ENCODE results near the gene PPP2R1A.
"Not testable (repeated sequence)": the region's sequence is repeated elsewhere in the genome, so short reads cannot be mapped to it uniquely, and the experiment has no call there.

PPP2R1A gene

DNA sequence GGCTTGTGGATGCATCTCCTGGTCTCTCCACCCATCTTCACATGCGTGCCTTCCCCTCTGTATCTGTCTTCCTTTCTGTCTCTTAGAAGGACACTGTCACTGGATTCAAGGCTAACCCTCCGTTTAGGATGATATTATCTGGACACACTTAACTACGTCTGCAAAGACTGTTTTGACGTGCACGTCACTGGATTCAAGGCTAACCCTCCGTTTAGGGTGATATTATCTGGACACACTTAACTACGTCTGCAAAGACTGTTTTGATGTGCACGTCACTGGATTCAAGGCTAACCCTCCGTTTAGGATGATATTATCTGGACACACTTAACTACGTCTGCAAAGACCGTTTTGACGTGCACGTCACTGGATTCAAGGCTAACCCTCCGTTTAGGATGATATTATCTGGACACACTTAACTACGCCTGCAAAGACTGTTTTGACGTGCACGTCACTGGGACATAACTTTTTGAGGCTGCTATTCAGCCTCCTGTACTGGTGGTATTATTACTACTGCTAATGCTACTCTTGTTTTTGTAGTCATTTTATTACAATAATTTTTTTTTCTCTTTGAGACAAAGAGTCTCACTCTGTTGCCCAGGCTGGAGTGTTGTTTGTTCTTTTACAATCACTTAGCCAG lies 11.0 kb downstream of the PPP2R1A start:
- DNase-seq (ENCODE audit: low read depth in 2 of 2), result not testable (repeated sequence)

- no peak for DNase-seq (ENCODE audit: low read depth in 2 of 2)
Measured at GRCh38 chr19:52206481-52206880, 16.6 kb downstream of the PPP2R1A start.

GRCh38 chr19:52211203-52211602 lies 21.4 kb downstream of the PPP2R1A start:
- no peak for DNase-seq (ENCODE audit: low read depth in 2 of 2)

GRCh38 chr19:52211926-52212571 lies 22.2 kb downstream of the PPP2R1A start:
- DNase-seq (ENCODE audit: low read depth in 2 of 2), result no peak

DNA sequence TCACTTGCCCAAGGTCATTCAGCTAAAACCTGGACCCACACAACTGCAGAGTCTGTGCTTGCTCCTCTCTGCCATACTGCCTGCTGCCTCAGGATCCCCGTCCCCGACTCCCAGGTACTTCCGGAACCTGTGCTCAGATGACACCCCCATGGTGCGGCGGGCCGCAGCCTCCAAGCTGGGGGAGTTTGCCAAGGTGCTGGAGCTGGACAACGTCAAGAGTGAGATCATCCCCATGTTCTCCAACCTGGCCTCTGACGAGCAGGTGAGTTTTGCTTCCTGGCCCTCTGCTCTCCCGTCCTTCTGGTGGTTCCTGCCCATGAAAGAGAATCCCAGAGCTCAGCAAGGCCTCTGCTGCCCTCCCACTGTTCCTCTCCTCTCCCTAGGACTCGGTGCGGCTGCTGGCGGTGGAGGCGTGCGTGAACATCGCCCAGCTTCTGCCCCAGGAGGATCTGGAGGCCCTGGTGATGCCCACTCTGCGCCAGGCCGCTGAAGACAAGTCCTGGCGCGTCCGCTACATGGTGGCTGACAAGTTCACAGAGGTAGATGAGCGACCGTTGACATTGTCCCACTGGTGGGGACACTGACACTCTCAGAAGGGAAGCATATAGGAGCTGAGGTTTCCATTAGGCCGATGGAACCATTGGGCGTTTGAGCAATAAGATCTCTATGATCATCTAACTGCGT lies 22.9 kb downstream of the PPP2R1A start:
- no peak for DNase-seq (ENCODE audit: low read depth in 2 of 2)

- DNase-seq (ENCODE audit: low read depth in 2 of 2), result no peak
Measured at GRCh38 chr19:52214241-52214640, 24.4 kb downstream of the PPP2R1A start.

DNA sequence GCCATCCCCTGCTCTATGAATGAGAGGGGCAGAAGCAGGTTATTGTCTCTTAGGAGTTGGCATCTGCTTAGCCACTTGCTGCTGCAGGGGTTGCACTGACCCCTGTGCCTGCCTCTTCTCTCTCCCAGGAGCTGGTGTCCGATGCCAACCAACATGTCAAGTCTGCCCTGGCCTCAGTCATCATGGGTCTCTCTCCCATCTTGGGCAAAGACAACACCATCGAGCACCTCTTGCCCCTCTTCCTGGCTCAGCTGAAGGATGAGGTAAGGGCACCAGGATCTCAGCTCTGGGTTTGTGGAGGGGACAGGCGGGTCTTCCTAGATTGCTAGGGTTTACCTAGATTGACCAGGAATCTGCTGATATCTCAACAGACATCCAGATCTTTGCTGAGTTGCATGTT lies 26.5 kb downstream of the PPP2R1A start:
- DNase-seq (ENCODE audit: low read depth in 2 of 2), result no peak

DNA sequence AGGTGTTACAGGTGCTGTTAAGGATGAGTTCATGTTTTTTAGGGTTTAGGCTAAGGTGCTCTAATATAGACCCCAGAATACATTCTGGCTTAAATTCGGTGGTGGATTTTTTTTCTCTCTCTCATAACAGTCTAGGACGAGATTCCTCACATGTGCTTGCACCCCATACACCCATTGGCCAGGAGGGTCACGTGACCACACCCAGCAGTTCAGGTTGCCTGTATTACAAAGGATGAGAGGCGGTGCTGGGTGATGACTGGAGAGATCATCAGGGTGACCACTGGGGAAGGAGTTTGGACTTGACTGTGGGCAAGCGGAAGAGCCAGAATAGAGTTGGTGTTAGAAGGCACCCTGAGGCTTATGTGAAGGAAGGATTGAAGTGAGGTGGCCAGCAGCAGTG lies 27.7 kb downstream of the PPP2R1A start:
- no peak for DNase-seq (ENCODE audit: low read depth in 2 of 2)

GRCh38 chr19:52219611-52220010 lies 29.8 kb downstream of the PPP2R1A start:
- no peak for DNase-seq (ENCODE audit: low read depth in 2 of 2)

DNA sequence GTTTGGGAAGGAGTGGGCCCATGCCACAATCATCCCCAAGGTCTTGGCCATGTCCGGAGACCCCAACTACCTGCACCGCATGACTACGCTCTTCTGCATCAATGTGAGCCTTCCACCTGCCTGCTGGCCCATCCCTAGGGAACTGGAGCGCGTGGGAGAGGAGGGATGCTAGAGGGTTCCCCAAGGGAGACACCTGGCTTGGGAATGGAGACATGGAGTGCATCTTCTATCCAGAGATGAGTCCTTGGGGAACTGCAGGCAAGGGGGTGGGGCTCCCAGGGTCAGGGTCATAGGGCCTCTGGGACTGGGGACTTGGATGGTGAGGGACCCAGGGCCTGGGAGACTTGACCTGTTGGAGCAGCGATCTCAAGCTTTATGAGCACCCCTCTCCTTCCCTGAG lies 31.2 kb downstream of the PPP2R1A start:
- DNase-seq (ENCODE audit: low read depth in 2 of 2), result no peak

- DNase-seq (ENCODE audit: low read depth in 2 of 2), result no peak
Measured at GRCh38 chr19:52221831-52222375, 32.1 kb downstream of the PPP2R1A start.

- no peak for DNase-seq (ENCODE audit: low read depth in 2 of 2)
Measured at GRCh38 chr19:52224211-52224610, 34.4 kb downstream of the PPP2R1A start.

DNA sequence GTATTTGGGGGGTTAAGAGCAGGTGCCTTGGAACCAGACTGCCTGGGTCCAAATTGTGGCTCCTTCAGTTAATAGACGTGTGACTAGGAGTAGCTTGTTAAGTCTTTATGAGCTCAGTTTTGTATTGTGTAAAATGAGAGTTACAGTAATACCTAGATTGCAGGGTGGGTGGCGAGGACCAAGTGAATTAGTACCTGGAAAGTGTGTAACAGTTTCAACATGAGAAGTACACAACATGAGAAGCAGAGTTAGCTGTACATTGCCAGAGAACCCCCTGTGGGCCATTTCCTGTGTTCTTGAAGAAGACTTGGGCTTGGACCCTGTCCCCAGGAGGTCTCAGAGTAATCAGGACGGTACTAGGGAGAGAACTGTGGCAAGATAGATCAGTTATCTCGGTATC lies 36.8 kb downstream of the PPP2R1A start:
- no peak for DNase-seq (ENCODE audit: low read depth in 2 of 2)

GRCh38 chr19:52227196-52227940 lies 37.5 kb downstream of the PPP2R1A start:
- DNase-seq (ENCODE audit: low read depth in 2 of 2), result no peak

- DNase-seq (ENCODE audit: low read depth in 2 of 2), result no peak
Measured at GRCh38 chr19:52227980-52228379, 38.1 kb downstream of the PPP2R1A start.

DNA sequence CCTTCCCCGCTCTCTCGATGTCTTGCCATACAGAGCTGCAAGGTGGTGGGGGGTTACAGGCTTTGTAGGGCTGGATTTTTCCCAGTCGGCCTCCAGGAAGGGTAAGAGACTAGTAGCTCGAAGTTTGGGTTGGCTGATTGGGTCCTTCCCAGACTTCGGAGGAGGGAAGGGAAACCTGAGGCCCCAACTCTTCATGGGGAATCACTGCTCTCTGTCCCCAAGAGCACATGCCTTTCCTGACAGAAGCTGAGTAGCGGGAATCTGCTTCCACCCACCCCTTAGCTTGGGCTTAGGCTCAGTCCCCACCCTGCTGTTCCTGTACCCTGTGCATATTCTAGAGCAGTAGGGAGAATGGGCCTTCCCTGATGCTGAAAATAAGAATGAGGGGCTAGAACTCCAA lies 39.7 kb downstream of the PPP2R1A start:
- DNase-seq (ENCODE audit: low read depth in 2 of 2), result no peak

DNA sequence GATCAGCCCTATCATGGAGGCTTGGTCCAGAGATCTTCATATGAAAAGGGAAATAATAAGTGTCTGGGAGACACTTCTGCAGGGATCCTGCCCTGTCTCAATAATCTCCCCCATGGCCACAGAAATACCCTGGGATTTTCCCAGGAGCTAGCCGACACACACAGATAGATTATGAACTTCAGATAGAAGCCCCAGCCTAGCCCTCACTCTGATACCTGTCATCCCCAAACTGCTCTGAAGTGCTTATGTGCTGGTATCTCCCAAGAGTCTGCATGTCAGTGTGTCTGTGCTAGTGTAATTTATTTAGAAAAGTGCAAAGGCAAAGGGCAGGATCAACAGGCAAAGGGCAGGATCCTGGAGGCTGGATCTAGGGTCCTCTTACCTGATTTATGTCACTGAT lies 40.8 kb downstream of the PPP2R1A start:
- no peak for DNase-seq (ENCODE audit: low read depth in 2 of 2)

DNA sequence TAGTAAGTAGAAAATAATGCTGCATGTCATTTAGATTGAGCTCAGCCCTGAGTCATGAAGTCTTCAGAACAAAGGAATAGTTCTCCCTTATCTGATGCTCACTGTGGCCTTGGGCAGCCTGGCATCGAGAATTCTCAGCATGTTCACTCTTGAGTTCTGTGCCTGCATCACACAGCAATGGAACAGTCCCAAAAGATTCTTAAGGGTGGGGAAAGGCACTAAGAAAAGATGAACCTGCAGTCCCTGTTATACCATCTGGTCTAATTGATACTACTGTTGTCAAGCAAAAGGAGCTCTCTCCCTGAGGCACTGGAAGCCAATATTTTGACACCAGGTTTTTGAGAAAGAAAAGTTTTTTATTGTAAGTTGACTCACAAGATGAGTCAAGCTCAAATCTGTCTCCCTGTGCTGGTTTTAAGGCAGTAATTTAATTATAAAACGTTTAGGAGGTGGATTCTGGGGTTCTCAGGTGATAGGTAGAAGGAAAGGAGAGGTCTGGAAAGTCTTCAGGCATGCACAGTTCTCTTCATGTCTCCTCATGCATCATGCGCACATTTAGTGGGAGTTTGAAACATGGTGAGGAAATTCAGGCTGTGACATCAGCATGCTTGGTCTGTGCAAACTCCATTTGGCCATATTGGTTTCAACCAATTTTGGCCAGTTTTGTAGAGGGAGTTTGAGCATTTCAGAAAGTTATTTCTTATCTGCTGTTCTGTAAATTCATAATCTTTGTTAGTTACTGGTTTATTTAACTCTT lies 41.5 kb downstream of the PPP2R1A start:
- no peak for DNase-seq (ENCODE audit: low read depth in 2 of 2)

GRCh38 chr19:52234406-52234805 lies 44.6 kb downstream of the PPP2R1A start:
- DNase-seq (ENCODE audit: low read depth in 2 of 2), result no peak

DNA sequence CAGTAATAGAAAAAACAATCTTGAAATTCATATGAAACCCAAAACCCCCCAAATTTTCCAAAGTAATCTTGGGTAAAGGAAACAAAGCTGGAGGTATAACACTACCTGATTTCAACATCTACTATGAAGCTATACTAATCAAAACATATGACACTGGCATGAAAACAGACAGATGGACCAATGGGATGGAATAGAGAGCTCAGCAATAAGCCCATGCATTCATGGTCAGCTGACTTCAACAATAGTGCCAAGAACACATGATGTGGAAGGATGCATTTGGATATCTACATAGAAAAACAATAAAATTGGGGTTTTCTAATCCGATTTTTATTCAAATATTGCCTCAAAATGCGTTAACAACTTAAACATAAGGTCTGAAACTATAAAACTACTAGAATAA lies 47.3 kb downstream of the PPP2R1A start:
- no peak for DNase-seq (ENCODE audit: low read depth in 2 of 2)

GRCh38 chr19:52237771-52238400 lies 48.0 kb downstream of the PPP2R1A start:
- peak; percentile 14 to 29 for DNase-seq (ENCODE audit: low read depth in 2 of 2)

Measured in stimulated activated CD4-positive, alpha-beta T cell treated with anti-CD3 and anti-CD28 coated beads, Interleukin-1b, Interleukin-23, amount 100 ng/mL, for 1 hour (primary cell).